HG02642 (cell line): ENCODE measurements around the gene RBMX.
"Not testable (repeated sequence)": the region's sequence is repeated elsewhere in the genome, so short reads cannot be mapped to it uniquely, and the experiment has no call there.

Experiments
- ATAC-seq: cut with Tn5 transposase; IDR thresholded peaks from one replicate; pipeline ENCODE4 v1.9.1; 2021; ENCODE audit warnings: mild to moderate bottlenecking; ENCODE audit not compliant: unreplicated experiment, poor library complexity

RBMX gene

DNA sequence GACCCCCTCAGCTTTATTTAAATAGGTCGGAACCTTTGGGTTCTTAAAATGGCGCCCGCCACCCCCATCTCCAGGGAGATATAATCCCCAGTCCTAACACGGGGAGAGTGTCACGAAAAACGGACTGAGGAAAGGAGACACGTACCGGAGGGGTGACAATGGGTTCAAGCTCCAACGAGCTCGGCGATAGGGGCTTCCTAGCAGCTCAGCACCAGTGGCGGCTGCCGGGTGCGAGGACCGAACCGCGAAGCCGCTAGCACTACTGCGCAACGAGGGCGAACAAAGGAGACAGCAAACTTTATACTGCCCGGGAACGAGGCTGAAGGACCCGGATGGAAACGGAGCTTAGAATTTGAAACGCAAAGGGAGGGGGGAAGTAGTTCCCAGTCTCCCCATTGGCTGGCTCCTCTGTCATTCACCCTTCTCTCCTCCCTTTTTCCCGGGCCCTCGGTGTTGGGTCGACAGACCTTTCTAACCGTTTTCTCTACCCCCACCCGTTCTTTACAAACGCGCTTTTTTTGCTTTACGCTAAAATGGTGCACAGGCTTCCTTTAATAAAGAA, at the start of gene RBMX:
RBMX (minus strand) TSS at position 274 of the 562 bp plus-strand sequence. CDS start 1,298 bp downstream, outside the sequence.
- ATAC-seq: peak; percentile 99

- ATAC-seq: not testable (repeated sequence)
These were observed 40.9 kb upstream of the RBMX start for GRCh38 chrX:136921438-136921837.

- ATAC-seq: no peak
These were observed 39.5 kb upstream of the RBMX start for GRCh38 chrX:136920001-136920400.

GRCh38 chrX:136916827-136917226, 36.3 kb upstream of the RBMX start:
- no peak for ATAC-seq

DNA sequence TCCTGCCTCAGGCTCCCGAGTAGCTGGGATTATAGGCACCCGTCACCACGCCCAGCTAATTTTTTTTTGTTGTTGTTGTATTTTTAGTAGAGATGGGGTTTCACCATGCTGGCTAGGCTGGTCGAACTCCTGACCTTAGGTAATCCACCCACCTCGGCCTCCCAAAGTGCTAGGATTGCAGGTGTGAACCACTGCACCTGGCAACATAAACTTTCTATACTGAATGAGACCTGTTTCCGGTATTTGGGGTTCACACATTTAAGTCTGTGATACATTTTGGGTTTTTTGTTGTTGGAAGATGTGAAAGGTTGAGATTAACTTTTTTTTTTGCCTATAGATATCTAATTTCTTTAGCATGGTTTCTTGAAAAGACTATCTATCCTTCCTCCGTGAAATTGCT, 31.1 kb upstream of the RBMX start:
- not testable (repeated sequence) for ATAC-seq

- ATAC-seq: no peak
These were observed 30.7 kb upstream of the RBMX start for GRCh38 chrX:136911253-136911652.

DNA sequence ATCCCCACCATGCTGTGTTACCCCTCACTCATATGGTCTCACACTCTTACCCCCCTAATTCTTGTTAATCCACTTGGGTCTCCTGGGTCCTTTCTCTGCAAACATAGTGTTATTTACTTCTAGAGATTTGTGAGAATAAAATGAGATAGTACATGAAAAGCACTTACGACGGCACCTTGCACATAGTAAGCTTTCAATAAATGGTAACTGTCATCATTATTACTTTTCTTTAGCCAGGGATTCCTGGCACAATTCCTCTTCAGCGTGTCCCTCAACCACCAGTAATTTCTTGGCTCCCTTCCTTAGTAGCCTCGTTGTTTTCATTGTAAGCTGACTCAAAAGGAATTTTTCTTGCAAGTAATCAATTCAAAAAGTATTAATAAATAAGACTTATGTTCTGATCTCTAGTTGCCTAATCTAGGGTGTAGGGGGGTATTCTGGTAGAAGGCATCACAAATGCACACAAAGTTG, 30.1 kb upstream of the RBMX start:
- no peak for ATAC-seq

- peak; percentile 65 for ATAC-seq
These were observed 29.4 kb upstream of the RBMX start for GRCh38 chrX:136909706-136910564.

GRCh38 chrX:136909119-136909705, 28.7 kb upstream of the RBMX start:
- ATAC-seq: peak; percentile 82

DNA sequence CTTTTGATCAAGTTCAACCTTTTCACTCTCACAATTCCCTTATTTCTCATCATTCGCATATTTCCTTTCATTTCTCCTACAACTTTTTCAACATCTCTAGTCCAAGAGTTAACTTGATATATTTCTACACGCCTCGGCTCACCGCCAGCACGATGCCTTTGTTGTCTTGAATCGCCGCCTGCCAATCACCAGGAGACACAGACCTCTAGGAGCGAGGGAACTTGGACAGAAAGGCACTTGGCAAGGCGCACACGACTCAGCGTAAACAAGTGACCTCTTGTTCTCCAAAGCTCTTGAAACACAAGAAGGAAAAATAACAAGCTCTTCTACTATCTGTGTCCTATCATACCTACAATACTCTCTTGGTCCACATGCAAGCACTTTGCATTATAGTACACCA, 27.1 kb upstream of the RBMX start:
- no peak for ATAC-seq

DNA sequence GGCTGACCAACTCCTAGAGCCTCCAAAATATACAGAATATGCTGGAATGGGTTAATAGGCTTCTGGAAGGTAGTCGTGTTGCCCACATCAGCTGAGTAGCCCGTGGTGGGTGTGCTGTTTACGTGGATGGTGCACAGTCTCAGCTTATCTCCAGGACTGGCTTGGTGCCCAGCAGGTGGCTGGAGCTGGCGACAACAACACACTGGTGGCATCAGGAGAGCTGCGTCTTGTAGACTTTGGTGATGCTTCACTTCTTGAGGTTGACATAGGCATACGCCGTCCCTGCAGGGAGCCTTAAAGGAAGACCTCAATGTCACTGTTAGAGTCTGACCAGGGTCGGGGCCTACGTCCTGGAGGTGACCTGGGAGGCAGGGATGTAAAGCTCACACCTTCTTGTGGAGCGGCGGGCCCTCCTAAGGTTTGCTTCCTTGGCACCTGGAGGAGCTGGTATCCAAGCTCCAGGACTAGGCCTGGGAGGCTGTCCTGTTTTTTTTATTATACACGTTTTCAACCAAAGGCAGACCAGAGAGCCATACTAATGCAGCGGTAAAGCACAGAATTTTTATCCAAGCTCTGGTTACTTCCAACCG, 26.5 kb upstream of the RBMX start:
- no peak for ATAC-seq

DNA sequence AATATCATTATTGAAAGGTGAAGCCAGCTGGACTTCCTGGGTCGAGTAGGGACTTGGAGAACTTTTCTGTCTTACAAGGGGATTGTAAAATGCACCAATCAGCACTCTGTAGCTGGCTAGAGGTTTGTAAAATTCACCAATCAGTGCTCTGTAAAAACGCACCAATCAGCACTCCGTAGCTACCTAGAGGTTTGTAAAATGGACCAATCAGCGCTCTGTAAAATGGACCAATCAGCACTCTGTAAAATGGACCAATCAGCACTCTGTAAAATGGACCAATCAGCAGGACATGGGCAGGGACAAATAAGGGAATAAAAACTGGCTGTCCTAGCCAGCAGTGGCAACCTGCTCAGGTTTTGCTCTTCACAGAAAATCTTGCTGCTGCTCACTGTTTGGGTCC, 23.5 kb upstream of the RBMX start:
- ATAC-seq: not testable (repeated sequence)

DNA sequence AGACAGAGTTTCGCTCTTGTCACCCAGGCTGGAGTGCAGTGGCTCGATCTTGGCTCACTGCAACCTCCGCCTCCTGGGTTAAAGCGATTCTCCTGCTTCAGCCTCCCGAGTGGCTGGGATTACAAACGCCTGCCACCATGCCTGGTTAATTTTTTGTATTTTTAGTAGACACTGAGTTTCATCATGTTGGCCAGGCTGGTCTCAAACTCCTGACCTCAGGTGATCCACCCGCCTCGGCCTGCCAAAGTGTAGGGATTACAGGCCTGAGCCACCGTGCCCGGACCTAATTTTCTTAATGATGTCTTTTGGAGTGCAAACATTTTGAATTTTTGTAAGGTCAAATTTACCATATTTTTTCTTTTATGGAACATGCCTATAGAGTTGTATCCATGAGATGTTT, 19.5 kb upstream of the RBMX start:
- ATAC-seq: not testable (repeated sequence)

DNA sequence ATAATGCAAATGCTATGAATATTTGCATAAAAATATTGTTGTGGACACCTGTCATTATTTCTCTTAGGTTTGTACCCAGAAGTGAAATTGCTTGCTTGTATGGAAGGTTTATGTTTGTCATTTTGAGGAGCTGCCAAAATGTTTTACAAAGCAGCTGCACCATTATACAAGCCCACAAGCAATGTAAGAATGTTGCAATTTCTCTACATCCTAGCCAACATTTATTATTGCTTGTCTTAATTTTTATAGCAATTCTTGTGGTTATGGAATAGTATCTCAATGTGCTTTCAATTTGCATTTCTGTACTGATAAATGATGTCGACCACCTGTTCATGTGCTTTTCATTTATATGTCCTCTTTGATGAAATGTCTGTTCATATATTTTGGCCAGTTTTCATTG, 18.7 kb upstream of the RBMX start:
- no peak for ATAC-seq

DNA sequence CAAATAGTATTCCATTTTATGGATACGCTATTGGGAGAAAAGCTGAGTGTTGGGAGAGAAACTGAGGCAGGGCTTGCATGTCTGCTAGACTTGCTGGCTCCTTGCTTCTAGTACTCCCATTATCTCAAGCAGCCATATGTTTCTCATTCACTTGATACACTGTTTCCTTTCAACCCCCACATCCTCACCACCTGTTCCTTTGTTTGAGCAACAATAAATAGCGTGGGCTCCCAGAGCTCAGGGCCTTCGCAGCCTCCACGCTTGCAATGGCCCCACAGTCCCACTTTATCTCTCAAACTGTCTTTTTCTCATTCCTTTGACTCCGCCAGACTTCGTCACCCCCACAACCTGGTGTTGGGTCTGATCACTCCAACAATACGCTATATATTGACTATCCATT, 18.2 kb upstream of the RBMX start:
- ATAC-seq: not testable (repeated sequence)

DNA sequence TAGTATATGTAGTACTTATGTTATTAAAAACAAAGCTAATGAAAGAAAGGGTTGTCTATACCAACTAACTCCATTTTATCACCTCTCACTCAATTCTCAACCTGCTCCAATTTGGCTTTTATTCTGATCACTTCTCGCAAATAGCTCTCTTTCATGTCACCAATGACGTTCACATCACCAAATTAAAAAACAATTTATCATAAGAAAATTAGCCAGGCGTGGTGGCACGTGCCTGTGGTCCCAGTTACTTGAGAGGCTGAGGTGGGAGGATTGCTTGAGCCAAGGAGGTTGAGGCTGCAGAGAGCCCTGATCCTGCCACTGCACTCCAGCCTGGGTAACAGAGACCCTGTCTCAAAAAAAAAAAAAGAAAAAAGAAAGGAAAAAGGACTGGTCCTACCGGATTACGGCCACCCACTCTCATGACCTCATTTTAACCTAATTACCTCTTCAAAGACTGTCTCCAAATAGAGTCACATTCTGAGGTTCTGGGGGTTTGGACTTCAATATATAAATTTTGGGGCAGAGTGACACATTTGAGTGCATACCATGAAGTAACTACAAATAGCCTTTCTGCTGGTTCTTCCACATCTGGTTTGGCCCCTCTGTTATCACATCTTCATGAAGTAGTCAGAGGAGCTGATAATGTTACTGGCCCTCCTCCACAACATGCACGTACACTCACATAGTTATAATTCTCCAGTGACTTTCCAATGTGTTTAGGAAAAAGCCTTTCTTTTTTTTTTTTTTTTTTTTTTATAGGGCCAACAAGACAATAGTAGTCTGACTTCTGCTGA, 15.8 kb upstream of the RBMX start:
- ATAC-seq: no peak

DNA sequence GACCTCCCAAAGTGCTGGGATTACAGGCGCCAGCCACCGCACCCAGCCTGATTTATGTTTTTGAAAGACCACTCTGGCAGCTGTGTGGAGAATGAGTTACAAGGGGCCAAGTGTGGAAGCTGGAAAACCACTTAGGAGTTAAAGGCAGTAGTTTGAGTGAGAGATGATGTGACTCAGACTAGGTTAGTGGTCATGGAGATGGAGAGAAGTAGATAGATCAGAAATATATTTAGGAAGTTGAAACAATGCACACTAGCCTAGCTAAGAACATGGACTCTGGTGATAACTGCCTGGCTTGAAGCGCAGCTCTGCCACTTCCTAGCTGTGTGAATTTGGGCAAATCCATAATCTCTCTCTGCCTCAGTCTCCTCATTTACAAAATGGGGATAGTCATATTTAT, 11.9 kb upstream of the RBMX start:
- ATAC-seq: no peak

DNA sequence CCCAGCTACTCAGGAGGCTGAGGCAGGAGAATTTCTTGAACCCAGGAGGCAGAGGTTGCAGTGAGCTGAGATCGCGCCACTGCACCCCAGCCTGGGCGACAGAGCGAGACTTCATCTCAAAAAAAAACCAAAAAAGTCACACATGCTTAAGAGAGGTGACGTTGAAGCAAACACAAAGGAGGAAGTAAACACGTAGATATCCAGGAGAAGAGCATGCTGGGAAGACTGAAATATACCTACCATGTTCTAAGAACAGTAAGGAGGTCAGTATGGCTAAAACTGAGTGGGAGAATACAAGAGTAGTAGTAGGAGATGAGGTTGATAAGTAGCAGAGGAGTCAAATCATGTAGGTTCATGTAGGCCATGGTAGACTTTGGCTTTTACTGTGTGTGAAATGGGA, 10.1 kb upstream of the RBMX start:
- ATAC-seq: not testable (repeated sequence)

- ATAC-seq: no peak
These were observed 8.7 kb upstream of the RBMX start for GRCh38 chrX:136889269-136889668.

GRCh38 chrX:136880003-136880451, 498 bp downstream of the RBMX start:
- peak; percentile 21 for ATAC-seq
